HepG2 (cell line): Measurements from ENCODE around the gene ELAVL2. TPM values are rescaled to one million over a fixed set of nuclear protein-coding genes. Genes with fewer than 3 reads are reported as not detected.

Source experiments
- ATAC-seq: fragments of 200-7000 bp; cut with Tn5 transposase; 3 replicates; pipeline ENCODE4 v1.9.1; 2020; ENCODE audit warnings: mild to moderate bottlenecking, moderate library complexity
- BruUV-seq: library from RNA; stranded (reverse); fragments of 400-500 nt; replicated peaks from 2 replicates; lab custom pipeline; 2021; lab: Mats Ljungman, UMichigan
- CTCF ChIA-PET: fragments of 300-600 bp; formaldehyde crosslinking; extraction: SDS; loops from one replicate; lab custom pipeline; 2021; ENCODE audit warnings: low total read pairs, inconsistent platforms, low intra/inter-chr PET ratio; lab: Yijun Ruan, JAX
- POLR2A ChIA-PET: fragments of 350-600 bp; sonication (Branson Sonifier 250); formaldehyde crosslinking; loops from one replicate; lab custom pipeline; 2020; ENCODE audit warnings: antibody characterized with exemption, inconsistent platforms; lab: Yijun Ruan, JAX
- DNase-seq: peaks from one replicate; pipeline ENCODE4 v3.0.0-alpha.2; 2015; ENCODE audit warnings: low spot score
- FAIRE-seq: peaks from 3 replicates; lab custom pipeline; 2011; peaks lifted over from hg19 to GRCh38; lab: Jason Lieb, UNC
- H2AFZ ChIP-seq: one replicate; pipeline ENCODE4 v1.6.1; 2011; ENCODE audit warnings: low read length, inconsistent platforms
- H3K27ac ChIP-seq: fragments of 300-600 bp; 3 replicates; pipeline ENCODE4 v1.8.0; 2011; ENCODE audit warnings: mixed run types, mild to moderate bottlenecking, mixed read lengths, low read length, inconsistent platforms; ENCODE audit not compliant: insufficient read depth; ENCODE audit errors: extremely low read length
- H3K27me3 ChIP-seq, 2 experiments: fragments of 200-600 bp in 1 of 2; 2 replicates in 1 of 2; 3 replicates in 1 of 2; pipeline versions ENCODE4 v1.6.0 to v1.8.0; 2011; ENCODE audit warnings: low read length in 2 of 2, mild to moderate bottlenecking in 2 of 2, moderate library complexity in 2 of 2, inconsistent platforms in 1 of 2; ENCODE audit not compliant: insufficient read depth in 2 of 2, control insufficient read depth in 1 of 2
- H3K36me3 ChIP-seq, 2 experiments: fragments of 200-600 bp in 1 of 2; replicated peaks in 1 of 2; 2 replicates in 1 of 2; 3 replicates in 1 of 2; pipeline versions ENCODE4 v1.5.1 to v1.8.0; 2011; ENCODE audit warnings: low read length in 2 of 2, inconsistent platforms in 1 of 2; ENCODE audit not compliant: insufficient read depth in 2 of 2, control insufficient read depth in 1 of 2
- H3K4me1 ChIP-seq: 2 replicates; pipeline ENCODE4 v1.5.1; 2012; ENCODE audit warnings: low read length, inconsistent platforms; ENCODE audit not compliant: insufficient read depth
- H3K4me2 ChIP-seq: 2 replicates; pipeline ENCODE4 v1.6.0; 2011; ENCODE audit warnings: low read depth, low read length, inconsistent platforms
- H3K4me3 ChIP-seq, 3 experiments: fragments of 200-600 bp in 1 of 3; sonication (generic), shearing (Covaris generic) in 1 of 3; replicated peaks in 1 of 3; 2 replicates each; pipeline ENCODE4 v1.5.1; 2011 to 2016; ENCODE audit warnings: low read length in 3 of 3, inconsistent platforms in 2 of 3, low read depth in 2 of 3, mild to moderate bottlenecking in 2 of 3, control low read depth in 1 of 3, mixed read lengths in 1 of 3; ENCODE audit not compliant: insufficient read depth in 1 of 3
- H3K79me2 ChIP-seq: one replicate; pipeline ENCODE4 v1.6.1; 2011; ENCODE audit warnings: low read length, inconsistent platforms; ENCODE audit not compliant: insufficient read depth
- H3K9ac ChIP-seq: 2 replicates; pipeline ENCODE4 v1.6.0; 2011; ENCODE audit warnings: mild to moderate bottlenecking, low read depth, low read length, inconsistent platforms; ENCODE audit not compliant: insufficient read depth
- H3K9me3 ChIP-seq: 2 replicates; pipeline ENCODE4 v1.5.1; 2012; ENCODE audit warnings: mild to moderate bottlenecking, low read length
- H4K20me1 ChIP-seq: 2 replicates; pipeline ENCODE4 v1.6.0; 2011; ENCODE audit warnings: inconsistent platforms, mild to moderate bottlenecking, low read length, moderate library complexity; ENCODE audit not compliant: insufficient read depth
- EP300 ChIP-seq, 3 experiments: sonication (generic) in 1 of 3; formaldehyde crosslinking in 1 of 3; IDR thresholded peaks; 2 replicates each; pipeline versions ENCODE4 v1.5.1 to v1.6.1; 2011 to 2020; ENCODE audit warnings: low read depth in 2 of 3, low read length in 2 of 3, borderline replicate concordance in 1 of 3, improper control_type of control experiment in 1 of 3, mild to moderate bottlenecking in 1 of 3, missing genetic modification reagents in 1 of 3, moderate library complexity in 1 of 3
- ERF ChIP-seq: IDR thresholded peaks from 2 replicates; pipeline ENCODE4 v1.6.1; 2018; ENCODE audit warnings: missing biosample characterization, missing genetic modification reagents
- SAFB2 ChIP-seq: sonication (generic); formaldehyde crosslinking; IDR thresholded peaks from 2 replicates; pipeline ENCODE4 v1.5.1; 2020; ENCODE audit warnings: missing genetic modification reagents, low read depth, mild to moderate bottlenecking, borderline replicate concordance
- ZNF367 ChIP-seq: sonication (generic); formaldehyde crosslinking; IDR thresholded peaks from 2 replicates; pipeline ENCODE4 v1.4.0; 2020; ENCODE audit warnings: missing genetic modification reagents, borderline replicate concordance
- ZNF430 ChIP-seq: sonication (generic); formaldehyde crosslinking; IDR thresholded peaks from 2 replicates; pipeline ENCODE4 v1.9.0; 2021; ENCODE audit warnings: mild to moderate bottlenecking, missing genetic modification reagents
- ZNF775 ChIP-seq: sonication (generic); formaldehyde crosslinking; IDR thresholded peaks from 2 replicates; pipeline ENCODE4 v1.4.0; 2020; ENCODE audit warnings: missing genetic modification reagents, mild to moderate bottlenecking, moderate library complexity, borderline replicate concordance
- WGBS: methylation state at CpG from one replicate; pipeline ENCODE4 v1.1.6; 2017; ENCODE audit warnings: low lambda C conversion rate; 5-methylcytosine and 5-hydroxymethylcytosine counted together
- in situ Hi-C: cut with HindIII; loops from 2 replicates; pipeline ENCODE4 v1.10.0; 2017; ENCODE audit warnings: low pct_unique_long_range_greater_than_20kb; ENCODE audit not compliant: extremely low pct_ligation_motif_present
- intact Hi-C: fragments of 100-400 bp; cut with micrococcal nuclease; formaldehyde crosslinking; loops from one replicate; pipeline ENCODE4 v1.10.0; 2022; ENCODE audit not compliant: unreplicated experiment
- polyA plus RNA-seq, 8 experiments: library from polyadenylated mRNA; depleted of rRNA in 3 of 8; stranded (reverse) in 7 of 8; unstranded in 1 of 8; fragments of >200 nt; fragmentation: Illumina TruSeq in 4 of 8; extraction: Trizol in 4 of 8; gene quantifications; 2 replicates each; pipeline versions ENCODE4 v1.2.1 to v1.2.3, GENCODE V29; 2011 to 2016; ENCODE audit warnings: low read depth in 4 of 8, missing spikeins in 1 of 8, mixed read lengths in 1 of 8; ENCODE audit not compliant: insufficient read depth in 1 of 8
- total RNA-seq, 5 experiments: library from RNA; depleted of rRNA; stranded (reverse); fragments of >200 nt; fragmentation: Illumina TruSeq; extraction: Trizol; gene quantifications; 2 replicates each; pipeline ENCODE4 v1.2.3, GENCODE V29; 2016; ENCODE audit warnings: low read depth in 1 of 5
- TF ChIP-seq, protein P1 (sequence below): sonication (generic); formaldehyde crosslinking; IDR thresholded peaks from 2 replicates; pipeline ENCODE4; 2020; ENCODE audit warnings: missing genetic modification reagents, mild to moderate bottlenecking, borderline replicate concordance

Gene ELAVL2
- total and polyA plus RNA-seq, 2 of the 13 experiments (the other 11 are each of a cell fraction or from before 2014, with no cell fraction given) = not detected

- BruUV-seq = no TSS peak
- POLR2A ChIA-PET = no interaction called here
- no peak overlapping the region for H2AFZ ChIP-seq
- no peak overlapping the region for H3K27ac ChIP-seq
- H3K9ac ChIP-seq = no peak overlapping the region
- H3K36me3 ChIP-seq = no peaks in the 10 kb centered on the region
- H3K79me2 ChIP-seq = no peaks in the 10 kb centered on the region
- no peaks in the 10 kb centered on the region for H4K20me1 ChIP-seq
- CTCF ChIA-PET = no interaction called here
- FAIRE-seq (no peak), ATAC-seq (no peak), DNase-seq (no peak)
- H3K4me2 ChIP-seq = no peak overlapping the region
- H3K27me3 ChIP-seq = no peaks in the 10 kb centered on the region
- no peak overlapping the region for H3K4me3 ChIP-seq
- intact Hi-C loops (no loop called here), in situ Hi-C loops (no loop called here)
- 0 out of 2 replicates have a peak, but pooled peaks cover 6% of the 10 kb centered on the region for H3K4me1 ChIP-seq
- WGBS = 39% methylated on average over 3 of the region's 3 CpGs
- TF ChIP-seq ZNF367 (CRISPR knock-in tag) (no peak), ZNF430 (CRISPR knock-in tag) (no peak), EP300 (IDR thresholded peaks at IDR 0.05; ENCODE audit: low read depth in 2 of 2, low read length in 2 of 2) (no peak), EP300 (CRISPR knock-in tag; IDR thresholded peaks at IDR 0.05; ENCODE audit: borderline replicate concordance) (no peak), ERF (no peak), ZNF775 (CRISPR knock-in tag) (no peak), SAFB2 (CRISPR knock-in tag) (no peak)
- TF ChIP-seq, protein P1, sequence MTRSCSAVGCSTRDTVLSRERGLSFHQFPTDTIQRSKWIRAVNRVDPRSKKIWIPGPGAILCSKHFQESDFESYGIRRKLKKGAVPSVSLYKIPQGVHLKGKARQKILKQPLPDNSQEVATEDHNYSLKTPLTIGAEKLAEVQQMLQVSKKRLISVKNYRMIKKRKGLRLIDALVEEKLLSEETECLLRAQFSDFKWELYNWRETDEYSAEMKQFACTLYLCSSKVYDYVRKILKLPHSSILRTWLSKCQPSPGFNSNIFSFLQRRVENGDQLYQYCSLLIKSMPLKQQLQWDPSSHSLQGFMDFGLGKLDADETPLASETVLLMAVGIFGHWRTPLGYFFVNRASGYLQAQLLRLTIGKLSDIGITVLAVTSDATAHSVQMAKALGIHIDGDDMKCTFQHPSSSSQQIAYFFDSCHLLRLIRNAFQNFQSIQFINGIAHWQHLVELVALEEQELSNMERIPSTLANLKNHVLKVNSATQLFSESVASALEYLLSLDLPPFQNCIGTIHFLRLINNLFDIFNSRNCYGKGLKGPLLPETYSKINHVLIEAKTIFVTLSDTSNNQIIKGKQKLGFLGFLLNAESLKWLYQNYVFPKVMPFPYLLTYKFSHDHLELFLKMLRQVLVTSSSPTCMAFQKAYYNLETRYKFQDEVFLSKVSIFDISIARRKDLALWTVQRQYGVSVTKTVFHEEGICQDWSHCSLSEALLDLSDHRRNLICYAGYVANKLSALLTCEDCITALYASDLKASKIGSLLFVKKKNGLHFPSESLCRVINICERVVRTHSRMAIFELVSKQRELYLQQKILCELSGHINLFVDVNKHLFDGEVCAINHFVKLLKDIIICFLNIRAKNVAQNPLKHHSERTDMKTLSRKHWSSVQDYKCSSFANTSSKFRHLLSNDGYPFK = no peak
- H3K9me3 ChIP-seq = peaks cover 14% of the 10 kb centered on the region; the same call in 1 of the 2 replicates
These were observed 161.0 kb downstream of the ELAVL2 start for GRCh38 chr9:23665051-23665450.
